H4 (cell line): ENCODE data around the gene TMEM170B. TPM values are rescaled to one million over a fixed set of nuclear protein-coding genes. Genes with fewer than 3 reads are reported as not detected.

Source experiments
- DNase-seq: peaks from one replicate; pipeline ENCODE4 v3.0.0-alpha.2; 2015; ENCODE audit warnings: low spot score
- total RNA-seq: library from RNA; depleted of rRNA; stranded (reverse); fragments of >200 nt; shearing (Covaris generic); gene quantifications from 2 replicates; pipeline ENCODE4 v1.2.3, GENCODE V29; 2014

Gene TMEM170B
- total RNA-seq, 1 experiment from 2014 or later = 0.95 TPM

DNA sequence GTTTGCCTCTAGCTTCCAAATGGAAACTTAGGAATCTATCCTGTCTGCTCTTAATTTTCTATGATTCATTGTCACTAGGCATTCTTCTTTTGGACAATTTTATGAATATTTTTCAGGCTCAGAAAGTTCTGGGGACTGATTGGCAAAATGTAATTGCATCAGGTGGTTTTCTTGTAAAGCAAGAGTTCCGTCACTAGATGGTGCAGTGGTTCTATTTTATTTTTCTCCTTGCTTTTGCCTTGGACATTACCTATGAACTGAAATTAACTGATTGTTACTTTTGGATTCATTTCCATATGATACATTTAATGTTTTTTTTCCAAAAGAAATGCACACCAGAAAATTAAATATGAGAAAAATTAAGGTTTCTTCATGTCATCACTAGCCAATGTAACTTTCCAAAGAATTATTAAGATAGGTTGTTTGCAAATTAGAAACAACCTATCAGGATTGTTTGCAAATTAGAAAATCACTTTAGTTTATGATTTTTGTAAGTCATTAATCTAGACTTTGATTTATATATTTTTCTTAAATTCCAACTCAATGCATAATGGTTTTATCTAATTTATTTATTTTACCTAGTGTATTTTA is 48.0 kb downstream of the TMEM170B start:
- DNase-seq = peak; percentile 47

DNA sequence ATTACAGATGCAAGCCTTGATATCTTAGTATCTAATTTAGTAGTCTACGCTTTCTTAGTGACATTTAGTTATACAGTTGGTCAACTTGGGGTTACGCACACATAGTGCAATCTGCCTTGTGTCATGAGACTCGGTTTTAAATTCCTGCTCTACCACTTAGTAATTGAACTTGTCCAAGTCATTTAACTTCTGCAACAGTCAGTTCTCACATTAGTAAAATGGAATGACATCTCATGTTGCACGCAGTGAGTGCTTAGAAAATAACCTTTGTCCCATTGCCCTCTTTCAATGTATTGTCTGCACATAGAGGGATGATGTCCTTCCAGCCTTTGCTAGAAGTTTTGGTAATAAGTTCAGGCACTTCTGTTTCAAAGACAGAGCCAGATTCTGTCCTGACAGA is 48.6 kb downstream of the TMEM170B start:
- no peak for DNase-seq

DNA sequence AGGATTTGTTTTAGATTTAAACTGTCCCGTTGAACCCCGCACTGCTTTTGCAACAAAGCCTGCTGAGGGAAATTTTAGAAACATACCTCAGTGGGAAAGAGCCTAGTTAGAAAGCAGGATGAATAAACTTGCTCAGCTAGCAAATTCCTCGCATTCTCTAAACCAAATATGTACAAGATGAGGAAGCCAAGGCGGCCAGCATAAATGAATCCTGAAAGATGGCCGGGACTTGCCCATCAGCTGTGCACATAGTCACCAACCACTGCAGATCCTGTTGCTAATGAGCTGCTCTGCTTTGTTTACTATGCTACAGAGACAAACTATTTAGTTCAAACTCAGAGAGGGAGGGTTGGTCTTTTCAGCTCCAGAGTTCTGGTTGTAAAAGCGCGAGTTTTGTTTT is 49.0 kb downstream of the TMEM170B start:
- peak; percentile 77 for DNase-seq

DNA sequence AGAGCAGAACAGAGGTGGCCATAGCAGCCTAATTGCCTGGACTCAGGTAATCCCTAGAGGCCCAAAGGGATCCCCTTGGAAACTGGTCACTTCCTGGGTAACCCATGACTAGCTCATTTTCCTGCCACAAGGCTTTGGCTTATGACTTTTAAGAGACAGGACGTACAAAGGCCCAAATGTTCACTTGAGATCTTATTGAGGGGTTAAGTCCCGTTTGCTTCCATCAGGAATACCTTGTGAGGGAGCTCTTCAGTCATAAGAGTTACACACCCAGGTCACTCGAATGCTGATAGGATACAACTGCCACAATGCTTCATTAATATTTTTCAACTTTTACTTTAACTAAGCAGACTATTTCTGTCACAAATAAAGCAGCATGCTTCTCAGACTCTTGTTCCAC is 51.7 kb downstream of the TMEM170B start:
- DNase-seq = no peak

DNA sequence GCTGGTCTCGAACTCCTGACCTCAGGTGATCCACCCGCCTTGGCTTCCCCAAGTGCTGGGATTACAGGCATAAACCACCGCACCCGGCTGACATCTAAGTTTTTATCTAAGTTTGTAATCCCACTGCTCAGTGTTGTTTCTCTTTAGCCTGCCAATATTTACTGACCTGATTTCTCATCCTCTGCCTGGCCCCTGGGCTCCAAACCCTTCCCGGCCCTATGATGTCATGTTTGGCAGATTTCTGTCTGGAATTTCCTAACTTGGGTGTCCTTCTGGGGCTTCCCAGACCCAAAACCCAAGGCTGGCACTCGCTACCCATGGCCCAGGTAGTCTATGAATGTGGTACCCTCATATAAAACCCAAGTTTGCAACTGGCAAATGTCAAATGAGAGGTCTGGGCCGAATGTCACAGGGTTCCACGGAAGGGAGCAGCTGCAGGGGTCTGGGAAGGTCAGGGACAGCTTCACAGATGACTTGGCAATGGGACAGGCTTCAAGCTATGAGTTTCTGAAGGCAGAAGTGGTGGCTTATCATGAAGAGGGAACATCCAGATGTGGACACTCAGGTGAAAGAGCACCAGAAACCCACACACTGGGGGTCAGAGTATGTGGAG is 54.9 kb downstream of the TMEM170B start:
- DNase-seq = no peak

DNA sequence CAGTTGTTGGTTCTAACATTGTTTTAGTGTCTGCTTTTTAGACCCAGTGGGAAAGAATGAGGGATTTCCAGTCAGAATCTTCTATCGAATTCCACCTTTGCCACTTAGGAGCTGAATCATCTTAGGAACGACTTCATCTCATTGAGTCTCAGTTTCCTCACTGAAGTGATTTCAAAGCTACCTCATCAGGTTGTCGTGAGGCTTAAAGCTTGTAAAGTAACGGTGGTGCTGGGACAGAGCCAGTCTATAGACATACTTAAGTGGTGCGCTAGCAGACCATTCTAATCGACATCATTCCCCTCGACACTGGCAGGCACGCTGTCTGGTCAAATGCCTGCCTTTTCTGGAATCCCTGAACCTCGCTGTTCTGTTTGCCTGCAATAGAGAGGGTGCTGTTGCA is 55.5 kb downstream of the TMEM170B start:
- no peak for DNase-seq

DNA sequence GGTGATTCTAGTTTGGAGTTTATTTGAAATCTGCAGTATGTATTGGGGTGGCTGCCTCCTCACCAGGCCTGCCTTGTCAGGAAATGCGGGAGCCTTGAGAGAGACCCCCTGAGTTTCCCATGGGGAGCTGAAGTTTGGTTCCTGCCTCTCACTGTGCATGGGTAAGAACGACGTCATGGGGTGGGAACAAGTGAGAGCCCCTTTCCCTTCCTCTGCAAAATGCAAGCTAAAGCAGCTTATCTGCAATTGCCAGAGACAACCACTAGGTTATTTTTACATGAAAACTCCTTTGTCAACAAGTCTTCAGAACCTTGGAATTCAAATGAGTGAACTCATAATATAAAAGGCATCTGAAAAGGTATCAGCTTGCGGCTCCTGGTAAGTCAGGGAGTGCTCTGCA is 58.4 kb downstream of the TMEM170B start:
- DNase-seq = no peak

DNA sequence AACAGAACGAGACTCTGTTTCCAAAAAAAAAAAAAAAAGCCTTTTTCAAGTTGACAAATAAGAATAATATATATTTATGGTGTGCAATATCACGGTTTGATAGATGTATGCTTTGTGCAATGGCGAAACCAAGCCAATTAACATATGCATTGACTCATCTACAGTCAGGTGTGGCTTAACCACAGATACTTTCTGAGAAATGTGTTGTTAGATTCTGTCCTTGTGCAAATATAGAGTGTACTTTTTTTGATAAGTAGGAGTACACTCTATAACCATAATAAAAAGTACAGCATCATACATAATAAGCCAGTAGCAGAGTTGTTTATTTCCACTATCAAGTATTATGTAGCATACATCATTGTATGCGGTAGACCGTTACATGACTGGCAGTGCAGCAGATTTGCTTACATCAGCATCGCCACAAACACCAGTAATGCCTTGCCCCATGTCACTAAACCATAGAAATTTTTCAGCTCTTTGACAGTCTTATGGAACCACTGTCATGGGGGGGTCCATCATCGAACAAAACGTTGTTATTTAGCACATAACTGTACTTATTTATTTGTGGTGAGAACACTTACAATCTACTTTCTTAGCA is 59.2 kb downstream of the TMEM170B start:
- no peak for DNase-seq

DNA sequence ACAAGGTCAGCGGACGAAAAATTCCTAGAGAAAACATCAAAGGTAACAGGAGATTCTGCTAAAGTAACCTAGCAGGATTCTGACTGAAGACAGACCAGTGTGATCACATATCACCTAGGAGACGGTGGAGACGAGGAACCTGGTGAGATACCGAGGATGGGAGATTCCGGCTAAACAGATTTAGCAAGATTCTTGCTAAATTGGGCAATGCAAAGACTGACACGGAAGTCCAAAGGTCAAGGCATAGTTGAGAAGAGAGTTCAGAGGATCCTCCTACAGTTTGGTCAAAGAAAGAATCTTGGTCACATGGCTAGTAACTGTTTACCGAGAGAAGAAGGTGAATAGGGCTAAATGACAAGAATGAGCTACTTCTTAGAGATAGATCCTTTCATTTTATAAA is 61.1 kb downstream of the TMEM170B start:
- no peak for DNase-seq

DNA sequence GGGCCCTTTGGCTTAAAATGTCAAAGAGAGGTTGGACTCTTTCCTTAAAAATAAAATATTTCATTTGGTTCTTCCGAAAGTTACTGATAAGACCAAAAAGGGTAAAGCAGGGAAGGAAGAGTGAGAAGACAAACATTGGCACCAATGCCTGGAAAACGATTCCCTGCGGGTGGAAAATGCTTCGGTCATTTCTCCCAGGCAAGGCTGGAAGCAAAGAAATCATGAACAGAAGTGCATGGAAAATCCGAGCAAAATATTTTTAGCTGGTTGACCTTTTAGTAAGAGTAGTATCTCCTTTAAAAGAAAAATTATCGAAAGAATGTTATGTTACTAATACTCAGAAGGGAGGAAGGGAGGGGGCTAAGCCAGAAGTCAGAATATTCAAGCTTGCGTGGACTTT is 62.7 kb downstream of the TMEM170B start:
- no peak for DNase-seq

DNA sequence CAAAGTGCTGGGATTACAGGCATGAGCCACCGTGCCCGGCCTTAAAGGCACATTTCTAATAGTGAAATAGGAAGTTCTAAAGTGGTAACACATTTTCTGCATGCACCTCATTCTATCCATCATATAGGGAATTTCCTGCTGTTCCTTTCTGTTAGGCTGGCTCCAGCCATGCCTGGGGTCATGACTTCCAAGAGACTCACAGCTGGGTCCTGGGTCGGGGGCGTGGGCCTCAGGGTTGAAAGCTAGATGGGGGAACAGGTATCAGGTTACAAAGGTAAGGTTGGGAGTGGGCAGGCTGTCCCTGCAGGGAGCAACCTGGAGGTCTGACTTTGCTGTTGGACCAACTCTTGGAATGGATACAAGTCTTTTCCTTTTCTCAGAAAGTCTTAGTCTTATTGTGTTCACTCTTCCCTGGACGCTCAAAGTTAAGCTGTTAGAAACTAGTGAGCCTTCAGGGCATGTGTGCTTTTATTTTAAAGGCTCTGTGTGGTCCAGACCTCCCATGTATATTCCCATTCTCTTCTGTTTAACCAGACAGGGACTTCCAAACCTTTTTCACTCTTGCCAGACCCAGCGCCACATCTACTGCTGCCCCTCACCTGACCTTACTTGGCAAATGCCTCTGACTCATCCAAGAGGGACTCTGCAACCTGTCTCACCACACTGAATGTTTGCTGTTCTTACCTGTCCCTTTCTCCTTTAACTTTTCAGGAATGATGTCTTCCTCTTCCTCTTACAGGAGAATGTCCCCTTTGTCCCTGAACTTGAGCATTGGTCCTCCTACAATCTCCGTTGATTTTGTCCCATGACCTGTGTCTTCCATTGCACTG is 64.4 kb downstream of the TMEM170B start:
- DNase-seq = no peak

DNA sequence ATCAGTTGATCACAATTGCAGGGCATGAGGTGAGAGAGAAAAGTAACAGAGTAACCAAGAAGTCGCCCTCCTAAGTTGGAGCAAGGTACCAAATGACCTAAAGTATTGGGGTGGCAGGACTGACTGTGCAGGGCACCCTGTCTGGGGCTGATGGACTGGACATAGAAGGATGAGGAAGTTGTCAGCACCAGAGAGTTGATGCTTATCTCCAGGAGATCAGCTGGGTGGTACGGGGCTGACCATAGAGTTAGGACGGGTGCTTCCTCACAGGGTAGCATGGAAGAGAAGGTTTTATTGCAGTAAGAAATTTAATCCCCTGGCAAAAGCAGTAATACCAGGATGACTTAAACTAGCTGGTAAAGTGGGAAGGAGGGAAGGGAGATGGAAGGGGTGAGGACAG is 66.7 kb downstream of the TMEM170B start:
- DNase-seq = no peak

DNA sequence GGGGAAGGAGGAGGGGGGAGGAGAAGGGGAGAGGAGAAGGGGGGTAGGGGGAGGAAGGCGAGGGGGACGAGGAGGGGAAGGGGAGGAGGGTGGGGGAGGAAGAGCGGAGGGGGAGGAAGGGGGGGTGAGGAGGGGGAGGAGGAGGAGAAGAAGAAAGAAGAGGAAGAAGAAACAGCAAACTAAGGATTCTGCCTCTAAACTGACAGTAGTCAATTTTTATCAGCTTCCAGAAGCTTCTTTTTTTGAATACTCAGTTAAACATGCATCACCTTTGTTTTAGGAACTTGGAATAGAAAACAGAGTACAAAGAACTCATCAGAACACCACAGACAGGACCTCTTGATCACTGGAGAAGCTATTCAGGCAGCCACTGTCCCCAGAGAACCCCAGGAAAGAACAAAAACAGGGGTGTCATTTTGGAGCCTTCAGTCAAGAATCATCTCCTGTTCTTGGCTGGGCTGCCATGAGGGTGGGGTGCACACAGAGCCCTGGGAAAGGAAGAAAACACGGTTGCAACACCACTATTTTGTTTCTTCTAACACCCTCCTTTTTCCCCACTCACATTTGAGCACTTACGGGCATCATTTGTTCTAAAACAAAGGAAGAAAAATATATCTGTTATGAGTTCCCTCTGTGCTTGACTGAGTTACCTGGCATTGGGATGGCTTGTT is 67.4 kb downstream of the TMEM170B start:
- DNase-seq = no peak

DNA sequence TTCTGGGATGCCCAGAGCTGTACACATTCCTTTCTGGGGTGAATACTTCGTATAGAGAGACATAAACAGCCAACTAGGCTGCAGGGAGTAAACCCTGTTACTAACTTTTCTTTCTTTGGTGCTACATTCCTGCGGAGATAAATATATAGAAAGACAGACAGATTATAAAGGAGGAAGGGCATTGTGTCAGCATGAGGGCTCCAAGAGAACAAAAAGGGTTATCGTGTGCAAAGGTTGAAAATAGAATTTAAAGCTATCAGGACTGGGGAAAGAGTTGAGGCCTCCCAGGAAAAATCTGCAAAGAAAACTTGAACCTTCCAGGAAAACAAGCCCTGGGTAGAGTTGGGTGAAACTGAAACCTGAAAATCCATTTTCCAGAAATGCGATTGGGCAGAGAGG is 68.0 kb downstream of the TMEM170B start:
- no peak for DNase-seq

DNA sequence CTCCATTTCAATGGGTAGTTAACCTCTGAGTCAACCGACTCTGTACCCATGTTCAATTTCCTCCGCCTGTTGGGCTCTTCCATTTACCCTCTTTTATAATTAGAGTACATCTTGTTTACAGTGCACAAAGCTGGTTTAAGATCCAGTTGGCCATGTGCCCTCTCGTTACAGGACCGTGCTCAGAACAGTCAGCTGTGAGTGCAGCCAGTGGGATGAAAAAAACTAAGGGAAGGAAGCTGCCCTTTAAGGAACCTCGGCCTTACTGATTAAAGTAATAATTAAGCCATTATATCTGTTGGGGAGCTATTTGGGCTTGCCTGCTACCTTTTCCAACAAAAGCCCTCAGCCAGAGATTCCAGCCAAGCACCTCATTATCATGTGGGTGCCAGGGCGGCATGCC is 68.8 kb downstream of the TMEM170B start:
- no peak for DNase-seq

DNA sequence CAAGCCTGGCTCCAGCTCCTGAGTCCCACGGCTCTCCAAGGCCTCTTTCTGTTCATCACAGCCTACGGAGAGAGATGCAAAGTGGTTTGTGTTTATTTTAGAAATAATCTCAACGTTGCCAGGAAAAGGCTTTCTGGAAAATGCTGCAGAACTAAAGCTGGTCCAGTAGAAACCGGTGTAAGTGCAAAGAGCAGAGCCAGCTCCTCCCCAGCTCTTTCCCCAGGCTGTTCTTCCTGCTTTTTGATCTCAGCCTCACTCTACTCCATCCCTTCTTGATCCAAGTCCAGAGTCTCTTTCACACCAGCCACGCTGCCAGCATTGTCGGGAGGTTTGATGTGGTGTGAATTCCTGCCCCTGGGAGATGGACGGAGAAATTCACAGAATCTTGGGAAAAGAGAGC is 69.8 kb downstream of the TMEM170B start:
- DNase-seq = no peak

DNA sequence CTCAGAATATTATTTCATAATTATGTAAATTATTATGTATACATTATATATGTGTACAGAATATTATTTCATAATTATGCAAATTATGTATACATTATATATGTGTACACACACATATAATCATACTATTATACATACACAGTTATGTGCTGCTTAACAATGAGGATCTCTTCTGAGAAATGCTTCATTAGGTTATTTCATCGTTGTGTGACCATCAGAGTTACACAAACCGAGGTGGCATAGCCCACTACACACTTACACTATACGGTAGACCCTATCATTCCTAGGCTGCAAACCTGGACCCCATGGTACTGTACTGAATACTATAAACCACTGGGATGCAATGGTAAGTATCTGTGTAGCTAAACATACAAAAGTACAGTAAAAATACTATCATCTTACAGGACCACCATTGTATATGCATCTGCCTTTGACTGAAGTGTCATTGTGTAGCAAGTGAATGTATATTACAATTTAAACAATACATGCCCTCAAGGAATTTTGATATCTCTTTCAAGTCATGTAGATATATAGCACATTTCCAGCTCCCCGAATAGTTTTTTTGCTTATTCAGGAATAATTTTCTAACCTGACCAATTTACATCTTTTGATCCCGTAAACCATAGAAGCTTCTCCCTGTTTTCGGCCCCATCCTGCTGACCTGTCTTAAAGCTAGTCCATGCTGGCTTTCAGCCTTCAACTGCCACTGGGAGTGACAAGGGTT is 71.2 kb downstream of the TMEM170B start:
- DNase-seq = no peak

DNA sequence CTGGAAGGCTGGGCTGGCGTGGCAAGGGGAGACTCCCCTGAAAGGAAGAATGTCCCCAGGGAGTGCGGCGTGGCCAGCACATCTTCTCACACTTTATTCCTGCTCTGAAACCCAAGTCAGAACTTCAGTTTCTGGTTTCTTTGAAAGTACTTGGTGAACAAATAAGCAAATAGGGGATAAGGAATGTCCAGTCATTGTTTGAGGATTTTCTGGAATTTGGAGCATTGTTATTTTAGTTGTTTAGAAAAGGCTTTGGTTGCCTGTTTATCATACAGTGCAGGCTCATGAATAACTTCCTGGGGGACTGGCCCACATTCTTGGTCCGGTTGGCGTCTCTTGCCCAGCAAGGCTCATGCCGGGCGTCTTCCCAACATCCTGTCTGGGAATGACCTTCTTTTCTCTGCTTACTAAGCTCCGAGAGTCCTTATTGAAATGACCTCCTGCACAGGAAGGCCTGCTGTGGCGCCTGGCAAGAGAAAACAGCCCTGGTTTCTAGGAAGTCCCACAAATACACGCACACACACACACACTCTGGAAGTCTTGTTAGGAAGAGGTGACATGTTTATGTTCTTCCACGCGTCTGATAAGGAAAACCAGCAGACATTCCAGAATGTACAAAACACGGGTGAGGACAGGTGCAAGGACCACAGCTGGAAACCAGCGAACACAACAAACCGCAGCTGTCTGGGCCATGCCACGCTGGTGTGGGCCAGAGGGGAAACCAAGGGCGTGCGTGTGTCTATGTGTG is 71.9 kb downstream of the TMEM170B start:
- DNase-seq = peak; percentile 93

DNA sequence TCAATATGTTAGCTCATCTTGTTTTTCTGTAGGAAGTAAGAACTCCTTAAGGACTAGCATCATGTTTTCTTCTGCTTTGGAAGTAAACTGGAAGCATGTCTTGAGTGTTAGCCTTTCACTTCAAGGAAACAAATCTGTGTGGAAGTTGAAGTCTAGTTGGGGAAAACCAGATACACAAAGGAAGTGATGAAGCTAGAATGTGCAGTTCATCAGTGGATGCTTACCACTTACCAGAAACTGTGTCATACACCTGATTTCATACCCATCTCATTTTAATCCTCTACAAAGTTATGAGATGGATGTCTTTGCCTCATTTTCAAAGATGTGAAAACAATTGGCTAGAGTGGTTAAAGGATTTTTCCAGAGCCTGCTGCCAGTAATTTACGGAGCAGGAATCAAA is 75.8 kb downstream of the TMEM170B start:
- no peak for DNase-seq

DNA sequence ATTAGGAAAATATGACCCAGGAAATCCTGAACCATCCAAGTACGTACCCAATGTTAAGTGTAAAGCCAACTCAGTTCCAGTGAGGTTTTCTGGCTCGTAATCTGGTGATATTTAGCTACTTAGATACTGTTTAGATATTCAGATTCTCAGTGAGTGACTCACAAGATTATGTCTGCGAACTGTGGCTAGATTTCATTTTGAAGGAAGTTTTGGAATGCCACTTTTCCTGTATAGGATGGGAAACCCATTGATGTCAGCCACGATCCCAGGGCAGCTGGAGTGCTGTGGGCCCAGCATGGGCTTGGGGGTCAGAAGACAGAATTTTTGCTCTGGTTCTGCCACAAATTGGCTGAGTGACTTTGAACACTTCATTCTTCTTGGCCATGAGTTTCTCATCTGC is 76.3 kb downstream of the TMEM170B start:
- peak; percentile 92 for DNase-seq
